UCSD-AML1 (cell line): Measurements from ENCODE around the gene CDK5.

Source experiments
- DNase-seq: peaks from one replicate; lab custom pipeline; 2025; ENCODE audit not compliant: unreplicated experiment; lab: John Stamatoyannopoulos, UW

The CDK5 gene

DNA sequence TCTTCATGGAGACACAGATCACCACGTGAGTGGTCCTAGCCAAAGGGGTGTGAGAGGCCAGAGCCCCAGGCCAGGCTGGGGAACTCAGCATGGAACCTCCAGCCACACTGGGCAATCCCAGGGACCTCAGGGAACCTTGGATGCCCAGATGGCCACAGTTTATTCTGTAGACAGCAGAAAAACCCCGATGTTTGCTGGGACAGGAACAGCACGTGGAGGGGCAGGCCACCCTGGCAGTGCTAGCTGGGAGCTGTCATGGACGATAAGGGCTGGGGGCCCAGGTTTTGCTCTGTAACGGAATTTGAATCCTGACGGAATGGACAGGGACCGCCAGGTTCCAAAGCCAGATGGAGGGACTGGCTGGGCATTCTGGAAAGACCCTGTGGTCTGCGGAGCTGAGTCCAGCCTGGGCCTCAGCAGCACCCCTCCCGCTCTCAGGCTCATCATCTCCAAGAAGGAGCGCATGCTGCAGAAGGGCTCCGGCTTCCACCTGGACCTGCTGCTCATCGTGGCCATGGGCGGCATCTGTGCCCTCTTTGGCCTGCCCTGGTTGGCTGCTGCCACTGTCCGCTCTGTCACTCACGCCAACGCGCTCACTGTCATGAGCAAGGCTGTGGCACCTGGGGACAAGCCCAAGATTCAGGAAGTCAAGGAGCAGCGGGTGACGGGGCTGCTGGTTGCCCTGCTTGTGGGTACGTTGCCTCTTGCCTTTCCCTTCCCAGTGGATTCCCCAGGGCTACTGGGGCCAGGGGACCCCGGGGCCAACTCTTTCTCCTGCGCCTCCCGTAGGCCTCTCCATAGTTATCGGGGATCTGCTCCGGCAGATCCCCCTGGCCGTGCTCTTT lies 17.3 kb upstream of the CDK5 start:
- no peak for DNase-seq

DNA sequence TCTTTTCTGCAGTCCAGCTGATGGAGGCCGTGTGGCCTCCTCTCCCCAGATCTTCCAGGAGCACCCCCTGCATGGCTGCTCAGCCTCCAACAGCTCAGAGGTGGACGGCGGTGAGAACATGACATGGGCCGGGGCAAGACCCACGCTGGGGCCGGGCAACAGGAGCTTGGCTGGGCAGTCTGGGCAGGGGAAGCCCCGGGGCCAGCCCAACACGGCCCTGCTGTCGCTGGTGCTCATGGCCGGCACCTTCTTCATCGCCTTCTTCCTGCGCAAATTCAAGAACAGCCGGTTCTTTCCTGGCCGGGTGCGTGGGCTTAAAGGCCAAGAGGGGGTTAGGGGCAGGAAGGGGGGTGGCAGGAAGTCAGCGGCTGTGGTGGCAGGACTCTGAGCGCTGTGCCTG lies 16.3 kb upstream of the CDK5 start:
- DNase-seq = no peak

DNA sequence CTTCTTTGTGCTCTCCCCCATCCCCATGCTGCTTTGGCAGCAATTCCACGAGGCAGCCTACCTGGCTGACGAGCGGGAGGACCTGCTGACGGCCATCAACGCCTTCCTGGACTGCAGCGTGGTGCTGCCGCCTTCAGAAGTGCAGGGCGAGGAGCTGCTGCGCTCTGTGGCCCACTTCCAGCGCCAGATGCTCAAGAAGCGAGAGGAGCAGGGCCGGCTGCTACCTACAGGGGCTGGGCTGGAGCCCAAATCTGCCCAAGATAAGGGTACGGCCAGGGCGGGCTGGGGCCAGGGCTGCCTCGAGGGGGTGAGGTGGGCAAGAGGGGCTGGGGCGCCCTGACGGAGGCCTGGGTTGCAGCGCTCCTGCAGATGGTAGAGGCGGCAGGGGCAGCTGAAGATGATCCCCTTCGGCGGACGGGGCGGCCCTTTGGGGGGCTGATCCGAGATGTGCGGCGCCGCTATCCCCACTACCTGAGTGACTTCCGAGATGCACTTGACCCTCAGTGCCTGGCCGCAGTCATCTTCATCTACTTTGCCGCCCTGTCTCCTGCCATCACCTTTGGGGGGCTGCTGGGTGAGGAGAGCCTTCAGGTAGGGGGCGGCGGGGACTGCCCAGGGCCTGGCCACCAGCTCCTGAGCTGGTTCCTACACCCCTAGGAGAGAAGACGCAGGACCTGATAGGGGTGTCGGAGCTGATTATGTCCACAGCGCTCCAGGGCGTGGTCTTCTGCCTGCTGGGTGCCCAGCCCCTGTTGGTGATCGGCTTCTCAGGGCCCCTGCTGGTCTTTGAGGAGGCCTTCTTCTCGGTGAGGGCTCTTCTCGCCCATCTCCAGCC lies 13.6 kb upstream of the CDK5 start:
- no peak for DNase-seq

DNA sequence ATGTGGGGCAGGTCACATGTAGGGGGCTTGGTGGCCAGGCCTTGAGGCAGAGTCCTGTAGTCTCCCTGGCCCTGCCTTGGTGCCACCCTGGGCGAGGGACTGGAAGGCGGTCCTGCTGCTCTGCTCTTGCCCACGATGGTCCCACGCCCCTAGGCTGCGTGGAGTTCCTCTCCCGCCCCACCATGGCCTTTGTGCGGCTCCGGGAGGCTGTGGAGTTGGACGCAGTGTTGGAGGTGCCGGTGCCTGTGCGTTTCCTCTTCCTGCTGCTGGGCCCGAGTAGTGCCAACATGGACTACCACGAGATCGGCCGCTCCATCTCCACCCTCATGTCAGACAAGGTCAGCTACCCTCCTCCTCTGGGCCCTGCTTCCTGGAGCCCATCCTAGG lies 12.9 kb upstream of the CDK5 start:
- no peak for DNase-seq

DNA sequence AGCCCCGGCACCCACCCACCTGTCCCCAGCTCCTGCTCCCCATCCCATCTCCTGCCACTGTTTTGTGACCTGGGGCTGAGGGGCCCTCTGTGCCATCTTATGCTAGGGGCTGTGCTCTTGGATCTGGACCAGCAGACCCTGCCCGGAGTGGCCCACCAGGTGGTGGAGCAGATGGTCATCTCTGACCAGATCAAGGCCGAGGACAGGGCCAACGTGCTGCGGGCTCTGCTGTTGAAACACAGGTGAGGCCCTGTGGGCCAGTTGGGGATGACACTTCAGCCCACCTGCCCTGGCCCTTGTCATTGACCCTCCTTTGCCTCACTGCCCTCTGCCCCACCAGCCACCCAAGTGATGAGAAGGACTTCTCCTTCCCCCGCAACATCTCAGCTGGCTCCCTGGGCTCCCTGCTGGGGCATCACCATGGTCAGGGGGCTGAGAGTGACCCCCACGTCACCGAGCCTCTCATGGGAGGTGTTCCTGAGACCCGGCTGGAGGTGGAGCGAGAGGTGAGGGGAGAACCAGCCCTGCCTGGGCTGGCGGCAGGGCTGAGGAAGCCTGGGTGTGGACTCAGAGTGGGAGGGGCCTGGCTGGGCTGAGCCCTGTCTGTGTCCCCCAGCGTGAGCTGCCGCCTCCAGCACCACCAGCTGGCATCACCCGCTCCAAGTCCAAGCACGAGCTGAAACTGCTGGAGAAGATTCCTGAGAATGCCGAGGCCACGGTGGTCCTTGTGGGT lies 12.3 kb upstream of the CDK5 start:
- DNase-seq = no peak

DNA sequence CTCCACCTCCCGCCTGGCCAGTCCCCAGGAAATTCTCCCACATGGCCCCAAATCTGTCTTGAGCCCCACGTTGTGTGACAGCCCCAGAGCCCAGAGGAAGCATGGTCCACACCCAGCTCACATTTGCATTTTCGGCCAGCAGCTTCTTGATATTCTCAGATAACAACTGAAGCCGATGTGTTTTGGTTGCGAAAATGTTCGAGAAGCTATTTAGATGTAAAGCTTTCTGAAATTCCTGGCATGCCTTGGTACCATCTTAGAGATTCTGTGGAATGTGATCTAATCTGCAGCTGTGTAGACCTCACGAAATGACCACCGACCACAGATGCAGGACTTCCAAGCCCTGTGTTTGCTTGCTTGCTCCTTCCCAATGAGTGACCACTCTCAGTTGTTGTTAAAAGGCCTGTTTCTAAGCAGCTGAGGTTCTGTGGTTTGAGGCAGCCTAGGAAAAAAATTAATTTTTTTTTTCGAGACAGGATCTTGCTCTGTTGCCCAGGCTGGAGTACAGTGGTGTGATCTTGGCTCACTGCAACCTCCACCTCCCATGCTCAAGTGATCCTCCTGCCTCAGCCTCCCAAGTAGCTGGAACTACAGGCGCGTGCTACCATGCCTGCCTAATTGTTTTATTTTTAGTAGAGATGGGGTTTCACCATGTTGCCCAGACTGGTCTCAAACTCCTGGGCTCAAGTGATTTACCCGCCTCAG lies 10.5 kb upstream of the CDK5 start:
- no peak for DNase-seq

DNA sequence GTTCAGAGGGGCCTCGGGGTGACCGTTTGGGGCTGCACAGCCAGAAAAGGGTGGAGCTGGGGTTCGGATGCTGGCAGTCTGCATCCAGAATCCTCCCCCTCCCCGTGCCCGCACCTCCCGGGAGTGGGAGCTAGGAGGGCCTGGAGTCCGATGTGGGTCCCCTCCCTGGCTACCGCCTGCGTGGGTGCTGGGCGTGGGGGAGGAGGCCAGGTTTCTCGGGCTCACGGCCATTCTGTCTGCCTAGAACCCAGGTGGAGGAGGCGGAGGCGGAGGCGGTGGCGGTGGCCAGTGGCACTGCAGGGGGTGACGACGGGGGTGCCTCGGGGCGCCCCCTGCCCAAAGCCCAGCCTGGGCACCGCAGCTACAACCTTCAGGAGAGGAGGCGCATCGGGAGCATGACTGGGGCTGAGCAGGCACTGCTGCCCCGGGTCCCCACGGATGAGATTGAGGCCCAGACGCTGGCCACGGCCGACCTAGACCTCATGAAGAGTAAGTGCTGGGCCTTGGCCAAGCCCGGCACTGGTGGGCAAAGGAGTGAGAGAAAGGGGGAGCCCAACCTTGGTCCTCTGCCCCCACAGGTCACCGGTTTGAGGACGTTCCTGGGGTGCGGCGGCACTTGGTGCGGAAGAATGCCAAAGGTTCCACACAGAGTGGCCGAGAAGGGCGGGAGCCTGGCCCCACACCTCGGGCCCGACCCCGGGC lies 8.7 kb upstream of the CDK5 start:
- DNase-seq = no peak

DNA sequence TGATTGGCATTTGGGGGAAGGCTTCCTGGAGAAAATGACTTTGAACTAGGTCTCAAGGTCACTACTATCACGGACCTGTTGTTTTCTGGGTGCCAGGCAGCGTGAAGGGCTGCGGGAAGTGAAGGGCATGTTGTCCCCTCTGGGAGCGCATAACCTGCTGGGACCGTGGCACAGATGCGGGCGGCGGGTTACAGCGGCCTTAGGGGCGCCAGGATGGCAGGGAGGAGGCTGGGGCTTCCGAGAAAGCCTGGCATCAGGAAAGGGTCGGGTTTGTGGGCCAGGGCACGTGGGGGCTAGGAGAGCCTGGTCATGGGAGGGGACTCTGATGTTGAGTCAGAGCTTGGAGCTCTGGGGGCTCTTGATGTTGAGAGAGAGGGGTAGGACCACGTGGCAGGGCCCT lies 7.8 kb upstream of the CDK5 start:
- no peak for DNase-seq

DNA sequence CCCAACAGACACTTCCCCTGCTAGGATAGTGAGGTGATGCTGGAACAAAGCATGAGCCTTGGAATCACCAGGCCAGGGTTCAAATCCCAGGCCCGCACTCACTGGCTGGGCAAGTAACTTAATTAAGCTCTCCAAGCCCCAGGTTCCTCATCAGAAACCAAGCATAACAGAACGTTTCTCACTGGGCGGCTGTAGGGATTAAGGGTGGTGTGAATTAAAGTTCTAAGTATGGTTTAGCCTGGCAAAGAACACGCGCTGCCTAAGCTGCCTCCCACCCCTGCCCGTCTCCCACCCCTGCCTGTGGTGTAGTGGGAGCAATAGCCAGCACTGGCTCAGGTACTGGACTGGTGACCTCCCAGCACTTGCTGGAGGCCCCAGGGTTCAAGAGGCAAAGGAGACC lies 7.3 kb upstream of the CDK5 start:
- DNase-seq = no peak

DNA sequence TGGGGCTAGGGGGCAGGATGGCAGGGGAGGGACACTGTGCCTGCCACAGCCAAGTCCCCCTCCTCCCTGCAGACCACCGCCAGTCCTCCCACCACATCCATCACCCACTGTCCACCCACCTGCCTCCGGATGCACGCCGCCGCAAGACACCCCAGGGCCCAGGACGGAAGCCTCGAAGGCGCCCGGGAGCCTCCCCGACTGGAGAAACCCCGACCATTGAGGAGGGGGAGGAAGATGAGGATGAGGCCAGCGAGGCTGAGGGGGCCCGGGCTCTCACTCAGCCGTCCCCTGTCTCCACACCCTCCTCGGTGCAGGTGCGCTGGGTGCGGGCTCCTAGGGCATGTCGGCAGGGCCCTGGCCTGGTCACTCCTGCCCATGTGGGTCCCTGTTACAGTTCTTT lies 6.8 kb upstream of the CDK5 start:
- DNase-seq = no peak

DNA sequence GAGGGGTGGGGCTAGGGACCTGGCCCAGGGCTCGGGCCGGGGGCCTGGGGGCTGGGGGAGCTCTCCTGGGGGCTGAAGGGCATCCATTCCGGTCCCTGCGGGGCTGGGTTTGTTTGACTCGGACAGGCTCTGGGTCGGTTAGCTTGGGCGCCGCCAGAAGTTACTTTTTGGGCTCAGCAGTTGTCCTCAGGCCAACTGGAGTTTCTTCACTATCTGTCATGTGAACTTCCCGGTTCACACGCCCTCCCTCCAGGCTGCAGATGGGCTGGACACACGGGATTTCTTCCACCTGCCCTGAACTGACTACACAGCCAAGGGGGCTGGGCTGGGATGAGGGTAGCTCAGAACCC lies 5.5 kb upstream of the CDK5 start:
- no peak for DNase-seq

DNA sequence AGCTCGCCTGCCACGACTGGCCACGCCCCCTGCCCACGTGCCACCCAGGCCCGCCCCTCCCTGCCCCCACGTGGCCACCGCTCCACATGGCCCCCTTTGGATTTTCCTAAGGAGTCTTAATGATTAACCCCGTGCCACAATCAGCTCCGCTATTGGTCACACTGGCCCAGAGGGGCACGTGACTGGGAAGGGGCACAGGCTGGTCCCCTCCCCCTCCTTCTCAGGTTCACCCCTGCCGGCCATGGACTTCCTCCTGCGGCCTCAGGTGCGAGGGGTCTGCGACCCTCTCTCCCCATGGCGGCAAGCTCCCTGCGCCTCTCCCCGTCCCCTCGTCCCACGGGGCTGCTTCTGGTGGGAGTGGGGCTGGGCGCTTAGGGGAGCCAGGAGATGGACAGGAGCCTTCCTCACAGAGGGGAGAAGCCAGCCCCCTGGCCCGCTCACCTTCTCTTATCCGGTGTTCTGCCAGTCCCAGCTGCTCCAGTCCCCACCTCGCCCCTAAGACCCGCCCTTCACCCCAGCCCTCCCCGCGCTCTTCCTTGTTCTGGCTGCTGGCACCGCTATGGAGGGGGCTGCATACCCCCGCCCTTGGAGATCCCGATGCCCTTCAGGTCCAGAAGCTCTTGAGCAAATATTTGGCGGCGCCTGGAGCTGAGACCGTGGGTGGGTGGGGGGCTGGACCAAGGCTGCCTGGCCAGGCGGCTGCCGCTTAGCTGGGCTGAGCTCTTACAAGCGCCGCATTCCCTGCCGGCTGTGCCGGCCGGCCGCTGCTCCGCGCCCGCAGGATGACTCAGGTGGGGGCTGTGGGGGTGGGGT lies 4.9 kb upstream of the CDK5 start:
- DNase-seq = no peak

DNA sequence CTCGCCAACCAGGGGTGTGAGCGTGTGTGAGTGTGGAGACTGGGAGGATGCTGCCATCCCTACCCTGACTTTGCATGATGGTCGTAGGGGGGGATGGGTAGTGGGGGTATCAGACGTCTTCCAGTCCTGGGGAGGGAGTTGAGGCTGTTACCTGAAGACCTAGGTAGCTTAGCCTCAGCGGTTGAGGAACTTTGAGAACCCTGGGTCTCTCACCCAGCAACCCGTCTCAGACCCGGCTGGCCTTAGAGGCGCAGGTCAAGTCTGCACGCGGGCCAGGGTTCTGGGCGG lies 4.4 kb upstream of the CDK5 start:
- DNase-seq = no peak

DNA sequence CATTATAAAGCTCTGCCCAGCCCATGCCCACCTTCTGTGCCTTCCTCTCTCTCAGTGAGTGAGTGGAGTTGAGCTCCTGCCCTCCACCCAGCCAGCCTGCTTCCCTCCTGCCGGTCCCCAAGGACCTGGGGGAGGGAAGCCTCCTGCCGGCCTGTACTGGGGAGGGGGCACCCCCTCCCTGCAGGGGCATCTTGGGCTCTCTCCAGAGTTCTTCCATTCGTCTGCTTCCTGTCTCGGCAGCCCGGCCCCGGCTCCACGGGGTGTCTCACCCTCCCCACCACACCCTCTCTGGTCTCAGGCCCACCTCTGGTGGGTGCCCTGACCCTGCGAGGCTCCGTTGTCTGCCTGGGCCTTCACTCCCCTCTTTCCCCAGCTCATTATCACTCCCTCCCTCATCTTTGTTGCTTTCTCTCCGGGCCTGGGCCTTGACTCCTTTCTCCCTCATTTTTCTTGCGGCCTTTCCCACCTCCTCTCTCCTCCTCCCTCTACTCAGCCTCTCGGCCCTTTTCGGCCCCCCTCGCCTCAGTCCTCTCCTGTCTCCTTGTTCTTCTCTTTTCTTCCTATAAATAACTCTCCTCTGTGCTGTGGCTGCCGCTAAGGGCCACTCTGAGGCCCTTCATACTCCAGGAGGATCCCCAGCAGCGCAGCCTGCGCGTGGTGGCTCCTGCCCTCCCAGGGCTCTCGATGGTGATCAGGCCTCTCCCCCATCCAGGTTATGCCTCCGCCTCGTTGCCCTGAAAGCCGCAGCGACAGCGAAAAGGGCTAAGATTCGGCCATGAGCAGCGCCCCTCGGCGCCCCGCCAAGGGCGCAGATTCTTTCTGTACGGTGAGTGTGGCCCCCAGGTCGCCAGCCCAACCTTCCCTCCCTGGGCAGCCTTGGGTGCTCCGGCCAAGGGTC lies 3.8 kb upstream of the CDK5 start:
- DNase-seq = no peak

DNA sequence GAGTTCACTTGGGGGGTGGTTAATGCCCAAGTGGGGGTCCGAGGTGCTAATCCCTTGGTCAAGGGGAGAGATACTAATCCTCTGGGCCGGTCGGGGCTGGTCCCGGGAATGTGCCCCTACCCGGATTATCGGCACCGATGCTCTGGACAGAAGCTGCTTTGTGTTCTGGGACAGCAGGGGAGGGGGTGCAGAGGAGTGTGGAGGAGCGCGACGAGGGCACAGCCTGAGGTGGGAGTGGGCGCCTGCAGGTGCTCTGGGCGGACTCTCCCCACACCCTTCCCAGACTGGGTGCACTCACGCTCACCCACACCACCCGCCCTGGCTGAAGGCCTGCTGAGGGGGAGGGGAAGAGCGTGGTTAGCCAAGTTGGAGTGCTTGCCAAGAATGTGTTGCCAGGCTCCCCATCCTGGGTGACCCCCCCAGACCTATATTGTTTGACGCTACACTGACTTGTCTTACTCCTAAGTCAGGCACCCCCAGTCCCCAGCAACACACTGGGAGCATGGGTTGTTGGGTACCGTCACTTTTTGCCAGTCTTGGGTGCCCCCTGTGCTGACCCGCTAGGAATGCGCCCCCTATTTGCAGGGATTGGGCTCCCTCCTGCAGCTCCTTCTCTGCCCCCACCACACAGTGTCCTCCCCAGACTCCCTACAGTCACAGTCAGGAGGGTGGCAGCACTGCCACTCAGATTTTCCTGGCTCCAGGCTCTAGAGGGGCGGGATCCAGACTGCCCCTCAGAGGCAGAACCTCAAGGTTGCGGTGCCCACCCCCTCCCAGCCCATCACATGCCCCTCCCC lies 2.9 kb upstream of the CDK5 start:
- DNase-seq = peak; percentile 16

DNA sequence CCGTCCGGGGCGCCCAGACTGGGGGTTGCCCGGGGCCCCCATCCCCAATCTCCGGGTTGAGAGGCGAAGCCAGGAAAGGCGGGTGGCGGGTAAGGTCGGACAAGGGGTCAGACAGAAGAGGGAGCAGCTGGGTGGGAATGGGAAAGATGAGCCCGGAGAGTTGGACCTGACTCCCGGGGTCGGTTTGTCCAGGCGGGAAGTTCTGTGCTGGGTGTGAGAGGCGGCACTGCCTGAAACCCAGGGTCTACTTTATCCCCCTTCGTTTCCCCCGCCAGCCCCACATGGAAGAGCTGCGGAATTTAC lies 2.4 kb upstream of the CDK5 start:
- no peak for DNase-seq

DNA sequence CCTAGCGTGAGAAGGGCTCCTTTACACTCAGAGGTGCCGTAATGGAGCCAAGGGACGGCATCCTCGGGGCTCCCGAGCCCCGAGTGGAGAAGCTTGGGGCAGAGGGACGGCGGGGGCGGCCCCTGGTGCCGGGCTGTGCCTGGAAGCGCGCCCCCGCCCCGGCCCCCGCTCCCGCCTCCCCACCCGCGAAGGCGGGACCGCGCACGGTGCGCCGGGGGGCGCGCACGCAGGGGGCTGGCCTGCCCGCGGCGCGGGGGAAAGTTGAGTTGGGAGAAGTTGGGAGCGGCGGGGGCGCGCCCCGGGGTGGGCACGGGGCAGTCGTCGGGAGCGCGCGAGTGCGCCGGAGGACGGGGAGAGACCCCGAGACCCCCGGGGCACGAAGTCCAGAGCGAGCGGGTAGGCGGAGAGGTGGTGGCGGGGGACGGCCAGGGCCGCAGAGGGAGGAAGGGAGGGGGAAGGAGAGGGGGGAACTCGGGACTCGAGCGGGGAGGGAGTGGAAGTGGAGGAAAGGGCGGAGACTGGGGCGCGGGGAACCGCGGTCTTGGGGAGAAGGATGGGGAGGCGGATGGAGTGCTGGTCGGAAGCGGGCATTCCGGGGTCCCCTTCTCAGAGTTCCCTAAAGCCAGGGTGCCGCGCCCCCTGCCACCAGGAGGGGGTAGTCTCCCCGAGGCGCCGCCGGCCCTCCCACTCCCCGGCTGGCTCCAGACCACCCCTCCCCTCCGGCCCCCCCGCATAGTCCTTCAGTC lies 1.8 kb upstream of the CDK5 start, which contains the start of gene SLC4A2:
Gene SLC4A2, plus strand, starts transcription at position 223 of the 746 bp plus-strand sequence. CDS start 2,399 bp downstream, outside the sequence.
- DNase-seq = peak; percentile 63
